GM18517 (cell line): ENCODE measurements around the gene FAIM2.

ENCODE experiments used
- ATAC-seq: cut with Tn5 transposase; IDR thresholded peaks from one replicate; pipeline ENCODE4 v1.9.1; 2021; ENCODE audit warnings: mild to moderate bottlenecking, moderate library complexity; ENCODE audit not compliant: unreplicated experiment

The FAIM2 gene

DNA sequence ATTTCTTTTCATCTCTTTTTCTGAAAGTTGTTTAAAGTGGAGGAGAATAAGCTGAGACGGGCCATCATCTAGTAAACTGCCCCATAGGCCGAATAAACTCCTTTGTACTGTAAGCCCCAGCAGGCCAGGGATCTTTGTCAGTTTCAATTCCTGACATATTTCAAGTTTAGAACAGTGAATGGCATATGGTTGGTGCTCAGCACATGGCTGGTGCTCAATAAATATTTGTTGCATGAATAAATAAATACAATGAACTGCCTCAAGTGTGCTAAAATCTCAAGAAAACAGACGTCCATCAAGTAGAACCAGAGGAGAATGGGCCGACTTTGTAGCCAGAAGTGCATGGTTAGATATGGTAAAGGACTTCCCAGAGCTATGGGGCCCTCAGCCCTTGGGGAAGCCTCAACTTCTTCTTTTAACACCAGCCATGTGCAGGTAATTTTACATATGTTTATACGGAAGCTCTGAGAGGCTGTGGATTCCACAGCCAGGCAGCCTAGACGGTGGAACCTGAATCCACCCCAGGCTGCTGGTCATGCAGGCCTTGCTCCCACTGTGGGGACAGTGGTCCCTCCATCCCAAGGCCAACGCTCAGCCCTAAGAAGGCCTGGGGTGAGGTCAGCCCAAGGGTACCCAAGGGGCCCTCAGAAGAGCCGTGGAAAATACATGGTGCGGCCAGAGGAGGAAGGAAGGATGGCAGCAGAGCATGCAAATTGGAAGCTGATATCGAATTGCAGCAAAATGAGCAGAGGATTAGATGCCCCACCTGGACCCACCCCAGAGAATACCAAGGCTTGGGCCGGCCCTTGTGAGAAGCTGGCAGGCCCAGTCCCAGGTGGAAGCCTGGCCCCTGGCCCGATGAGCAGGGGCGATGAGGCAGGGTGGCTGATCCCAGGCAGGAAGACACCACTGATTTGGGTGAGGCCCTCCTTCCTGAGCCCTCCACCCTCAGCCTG lies 38.1 kb upstream of the FAIM2 start:
- ATAC-seq, result no peak

- ATAC-seq, result no peak
Observed at GRCh38 chr12:49939707-49940106, 36.0 kb upstream of the FAIM2 start.

- ATAC-seq, result no peak
Observed at GRCh38 chr12:49939307-49939706, 35.6 kb upstream of the FAIM2 start.

DNA sequence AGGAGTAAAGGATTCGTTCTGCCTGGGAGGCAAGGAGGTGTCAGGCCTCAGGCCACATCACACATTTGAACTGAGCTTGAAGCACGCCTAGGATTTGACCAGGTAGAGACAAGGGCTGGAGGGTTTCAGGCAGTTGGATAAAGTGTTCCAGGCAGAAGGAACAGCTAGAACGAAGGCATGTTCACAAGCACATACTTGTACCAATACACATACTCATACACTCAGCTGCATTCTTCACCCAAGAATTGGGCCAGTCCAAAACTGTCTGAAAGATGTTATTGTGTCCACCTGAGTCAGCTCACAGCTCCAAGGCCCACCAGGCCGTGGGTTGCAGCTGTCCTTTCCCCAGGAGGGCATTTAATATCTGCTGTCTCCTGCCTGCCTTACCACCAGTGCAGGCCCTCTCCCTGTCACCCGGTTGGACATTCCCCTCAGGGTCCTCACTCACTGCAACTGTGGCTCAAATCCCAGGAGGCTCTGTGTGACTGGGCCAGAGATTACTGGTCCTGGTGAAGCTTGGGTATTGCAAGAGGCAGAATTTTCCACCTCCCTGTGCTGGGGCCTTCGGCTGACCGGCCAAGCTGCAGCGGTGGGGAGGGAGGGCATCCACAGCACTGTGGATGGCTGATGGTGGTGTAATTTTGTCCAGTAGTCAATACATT lies 34.1 kb upstream of the FAIM2 start:
- no peak for ATAC-seq

DNA sequence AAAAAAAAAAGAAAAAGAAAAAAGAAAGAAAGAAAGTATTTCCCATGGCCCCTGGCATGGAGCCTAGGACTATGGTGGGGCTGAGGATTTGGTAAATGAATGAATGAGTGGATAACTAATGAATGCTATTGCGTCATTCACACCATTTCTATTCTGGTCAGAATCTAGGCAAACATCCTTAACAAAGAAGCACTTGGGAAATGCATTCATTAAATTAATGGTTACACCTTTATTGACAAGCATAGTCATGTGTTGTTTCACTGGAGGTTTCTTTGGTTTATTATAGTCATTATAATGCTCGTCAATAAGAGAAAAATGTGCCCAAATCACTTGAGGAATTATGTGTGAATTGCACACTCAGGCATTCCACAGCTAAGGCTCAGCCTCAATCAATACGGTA lies 33.2 kb upstream of the FAIM2 start:
- ATAC-seq, result no peak

- ATAC-seq, result no peak
Observed at GRCh38 chr12:49934505-49934904, 30.8 kb upstream of the FAIM2 start.

DNA sequence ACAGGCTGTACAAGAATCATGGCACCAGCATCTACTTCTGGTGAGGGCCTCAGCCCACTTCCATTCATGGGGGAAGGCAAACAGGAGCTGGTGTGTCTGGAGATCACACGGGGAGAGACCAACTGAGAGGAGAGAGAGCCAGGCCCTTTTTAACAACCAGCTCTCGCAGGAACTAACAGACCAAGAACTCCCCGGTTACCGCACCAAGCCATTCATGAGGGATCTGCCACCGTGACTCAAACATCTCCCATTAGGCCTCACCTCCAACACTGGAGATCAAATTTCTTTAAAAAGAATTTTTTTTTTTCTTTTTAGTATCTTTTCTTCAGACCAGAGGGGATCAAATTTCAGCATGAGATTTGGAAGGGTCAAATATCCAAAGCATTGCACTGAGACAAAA lies 30.1 kb upstream of the FAIM2 start:
- no peak for ATAC-seq

GRCh38 chr12:49932533-49933130 lies 28.9 kb upstream of the FAIM2 start:
- ATAC-seq, result no peak

DNA sequence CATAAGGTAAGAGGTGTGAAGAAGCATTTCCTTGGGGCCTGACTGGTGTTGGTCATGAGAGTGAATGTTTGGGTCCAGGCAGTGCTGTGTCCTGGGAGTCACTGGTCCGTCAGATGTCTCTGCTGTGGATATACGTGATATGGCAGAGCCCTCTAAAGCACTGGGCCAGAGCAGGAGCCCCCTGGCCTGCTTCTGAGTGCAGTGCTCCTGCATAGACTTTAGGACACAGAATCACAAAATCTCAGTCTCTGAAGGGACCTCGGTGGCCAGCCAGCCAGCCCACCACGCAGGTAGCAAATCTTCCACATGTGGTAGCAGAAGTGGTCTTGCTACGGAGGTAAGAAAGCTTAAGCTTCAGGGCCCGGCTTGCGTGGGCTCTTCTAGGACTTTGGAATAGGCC lies 28.3 kb upstream of the FAIM2 start:
- ATAC-seq, result no peak

GRCh38 chr12:49930515-49931288 lies 27.0 kb upstream of the FAIM2 start:
- ATAC-seq, result no peak

DNA sequence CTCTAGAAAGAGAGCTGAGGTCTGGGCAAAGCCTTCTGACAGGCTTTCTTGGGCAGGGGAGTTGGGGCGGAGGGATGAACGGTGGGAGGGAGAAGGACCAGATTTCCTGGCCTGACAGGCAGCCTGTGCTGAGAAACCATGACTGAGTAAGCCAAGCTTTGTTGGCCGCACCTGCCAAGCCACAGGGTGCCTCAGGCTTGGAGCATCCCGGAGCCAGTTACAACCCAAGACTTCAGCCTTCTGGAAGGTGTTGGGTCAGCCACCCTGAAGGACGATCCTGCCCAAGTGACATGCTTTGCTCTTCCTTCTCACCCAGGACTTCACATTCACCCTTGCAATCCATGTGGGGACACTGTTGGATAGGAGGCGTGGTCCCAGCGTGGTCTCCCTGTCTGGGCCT lies 25.9 kb upstream of the FAIM2 start:
- ATAC-seq, result no peak

DNA sequence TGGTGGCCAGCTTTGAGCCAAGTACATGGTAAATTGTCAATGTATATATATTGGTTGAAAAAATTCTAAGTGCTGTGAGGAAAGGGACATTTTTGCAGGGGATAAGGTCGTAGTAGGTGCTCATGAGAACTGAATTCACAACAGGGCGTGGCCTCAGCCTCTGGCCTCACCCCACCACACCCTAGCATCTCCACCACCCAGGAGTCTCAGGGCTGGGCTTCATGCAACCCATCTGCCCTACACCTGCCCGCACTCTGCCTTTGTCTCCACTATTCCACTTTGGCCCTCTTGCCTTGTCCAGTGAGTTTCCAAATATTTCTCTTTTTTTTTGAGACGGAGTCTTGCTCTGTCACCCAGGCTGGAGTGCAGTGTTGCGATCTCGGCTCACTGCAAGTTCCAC lies 24.8 kb upstream of the FAIM2 start:
- ATAC-seq, result no peak

DNA sequence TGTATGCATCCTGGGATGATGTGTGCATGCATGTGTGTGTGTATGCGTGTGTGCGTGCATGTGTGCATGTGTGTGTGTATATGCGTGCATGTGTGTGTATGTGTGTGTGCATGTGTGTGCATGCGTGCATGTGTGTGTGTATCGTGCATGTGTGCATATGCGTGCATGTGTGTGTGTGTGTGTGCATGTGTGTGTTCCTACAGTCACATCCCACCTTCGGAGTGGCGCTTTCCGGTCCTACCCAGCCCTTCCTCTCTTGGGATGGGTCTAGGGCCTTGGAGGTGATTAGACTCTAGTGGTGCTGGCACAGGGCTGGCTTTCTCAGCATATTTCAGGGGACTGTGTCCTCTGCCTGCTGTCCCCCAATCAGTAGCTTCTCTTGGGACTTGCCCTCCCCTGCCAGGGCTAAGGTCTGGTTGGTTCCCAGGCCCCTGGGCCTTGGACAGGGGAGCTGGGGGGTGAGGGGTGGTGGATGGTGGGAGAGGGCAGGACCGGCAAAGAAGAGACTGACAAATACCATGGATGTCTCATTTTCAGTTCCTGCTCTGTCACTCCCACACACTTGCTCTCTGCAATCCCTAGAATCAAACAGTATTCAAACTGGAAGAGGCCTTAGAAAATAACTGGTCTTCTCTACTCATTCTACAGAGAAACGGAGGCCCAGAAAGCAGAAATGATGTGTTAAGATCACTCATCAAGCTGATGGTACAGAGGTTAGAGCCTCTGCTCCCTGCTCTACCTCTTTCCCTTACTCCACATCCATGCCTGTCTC lies 21.9 kb upstream of the FAIM2 start:
- no peak for ATAC-seq

- no peak for ATAC-seq
Observed at GRCh38 chr12:49924628-49925246, 21.0 kb upstream of the FAIM2 start.

DNA sequence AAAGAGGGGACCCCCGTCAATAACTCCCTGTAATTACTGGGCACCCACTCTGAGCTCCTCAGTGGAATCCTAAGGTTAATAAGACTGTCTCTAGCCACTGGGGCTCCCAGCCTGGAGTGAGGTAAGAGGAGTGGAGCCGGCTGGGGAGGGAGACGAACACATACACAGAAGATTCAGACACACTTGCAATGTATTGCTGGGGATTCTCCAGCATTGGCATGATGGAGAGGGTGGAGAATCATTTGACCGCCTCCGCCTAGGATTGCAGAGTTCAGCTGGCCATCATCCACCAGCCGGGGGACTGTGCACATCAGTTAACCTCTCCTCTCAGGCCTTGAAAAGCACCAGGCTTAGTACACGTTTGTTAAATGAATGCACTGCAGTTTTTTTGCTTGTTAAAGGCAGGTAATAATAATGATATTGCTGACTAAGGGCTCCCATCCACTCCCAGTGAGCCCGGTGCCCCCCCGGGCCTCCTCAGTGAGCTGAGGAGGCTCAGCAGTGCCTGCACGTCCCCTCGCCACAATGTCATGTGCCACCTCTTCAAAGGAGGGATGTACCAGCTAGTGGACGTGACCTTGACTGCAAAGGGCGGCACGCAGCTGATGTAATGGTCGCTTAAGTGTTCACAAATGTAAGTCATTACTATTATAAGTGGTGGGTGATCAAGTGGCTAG lies 20.3 kb upstream of the FAIM2 start:
- no peak for ATAC-seq

GRCh38 chr12:49923035-49923644 lies 19.4 kb upstream of the FAIM2 start:
- ATAC-seq, result no peak

GRCh38 chr12:49922349-49923034 lies 18.8 kb upstream of the FAIM2 start:
- ATAC-seq, result no peak

DNA sequence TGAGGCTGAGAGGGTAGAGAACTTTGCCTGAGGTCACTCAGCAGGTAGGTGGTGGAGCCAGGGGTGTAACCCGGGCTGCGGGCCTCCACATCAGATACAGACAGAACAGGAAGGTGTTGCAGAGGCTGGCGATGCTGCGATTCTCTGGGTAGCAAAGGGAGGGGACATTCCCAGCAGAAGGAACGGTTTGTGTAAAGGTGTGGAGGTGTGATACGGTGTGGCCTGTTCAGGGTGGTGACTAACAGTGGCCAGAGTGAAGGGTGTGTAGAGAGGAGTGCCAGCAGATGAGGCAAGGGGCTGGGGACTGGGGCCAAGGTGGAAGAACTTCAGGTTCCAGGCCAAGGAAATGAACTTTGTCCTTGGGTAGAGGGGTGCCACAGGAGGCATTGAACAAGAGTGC lies 18.2 kb upstream of the FAIM2 start:
- no peak for ATAC-seq
